ENCODE measurements around the gene DRGX. TPM values are rescaled to one million over a fixed set of nuclear protein-coding genes. Genes with fewer than 3 reads are reported as not detected.

DRGX gene
- total and polyA plus RNA-seq, 2 donors (not counting 1 experiment from before 2014, with no cell fraction given), result not detected

- no peak overlapping the region for H3K4me3 ChIP-seq (ENCODE audit: control extremely low read depth in 1 of 5, extremely low read depth in 1 of 5, insufficient read depth in 1 of 5, low read depth in 2 of 5, low read length in 4 of 5)
- no peaks in the 10 kb centered on the region for H3K79me2 ChIP-seq (ENCODE audit: control insufficient read depth, insufficient read depth, low read length)
- TF ChIP-seq CTCF (IDR thresholded peaks at IDR 0.05) (no peak), EZH2 (IDR thresholded peaks at IDR 0.05; ENCODE audit: borderline replicate concordance, insufficient read depth, low read depth, low read length, poor library complexity, severe bottlenecking) (no peak)
- no peak for ATAC-seq (ENCODE audit: low read depth)
- Mint-ChIP-seq H3K9me3 (ENCODE audit: insufficient read depth) (no peaks in the 10 kb centered on the region), H3K4me1 (no peaks in the 10 kb centered on the region), H3K4me3 (no peak overlapping the region), H3K27me3 (peaks cover 9% of the 10 kb centered on the region), H3K27ac (no peak overlapping the region)
- POLR2A ChIA-PET, result no interaction called here
- H3K36me3 ChIP-seq (replicated peaks in 1 of 2; ENCODE audit: control extremely low read depth in 1 of 2, control insufficient read depth in 1 of 2, extremely low read depth in 1 of 2, insufficient read depth in 2 of 2, low read length in 1 of 2), result no peaks in the 10 kb centered on the region
- H3K4me1 ChIP-seq (ENCODE audit: control insufficient read depth in 2 of 2, insufficient read depth in 2 of 2, low read length in 2 of 2), result no peaks in the 10 kb centered on the region
- H4K20me1 ChIP-seq (ENCODE audit: control insufficient read depth, insufficient read depth, low read length, poor library complexity, severe bottlenecking), result no peaks in the 10 kb centered on the region
- no peaks in the 10 kb centered on the region for H3K27me3 ChIP-seq (replicated peaks in 1 of 4; ENCODE audit: control extremely low read depth in 1 of 4, control insufficient read depth in 3 of 4, insufficient read depth in 4 of 4, low read length in 3 of 4)
- DNase-seq, result no peak
- H3K9me3 ChIP-seq (ENCODE audit: control extremely low read depth in 1 of 3, control insufficient read depth in 2 of 3, insufficient read depth in 1 of 3, low read length in 2 of 3), result no peaks in the 10 kb centered on the region
- intact Hi-C loops (cut with micrococcal nuclease), result no loop called here
- no peak overlapping the region for H3K9ac ChIP-seq (ENCODE audit: low read length)
- no peak overlapping the region for H3K4me2 ChIP-seq (replicated peaks; ENCODE audit: low read depth, low read length, poor library complexity, severe bottlenecking)
- H3K27ac ChIP-seq (ENCODE audit: low read length in 2 of 2), result no peak overlapping the region
- 100% methylated on average over 1 of the region's 4 CpGs for WGBS (ENCODE audit: insufficient coverage)
- CTCF ChIA-PET, result no interaction called here
- H2AFZ ChIP-seq (ENCODE audit: insufficient read depth, low read depth, low read length, poor library complexity, severe bottlenecking), result no peak overlapping the region
Observed at GRCh38 chr10:49329146-49329505, 66.8 kb downstream of the DRGX start.

DNA sequence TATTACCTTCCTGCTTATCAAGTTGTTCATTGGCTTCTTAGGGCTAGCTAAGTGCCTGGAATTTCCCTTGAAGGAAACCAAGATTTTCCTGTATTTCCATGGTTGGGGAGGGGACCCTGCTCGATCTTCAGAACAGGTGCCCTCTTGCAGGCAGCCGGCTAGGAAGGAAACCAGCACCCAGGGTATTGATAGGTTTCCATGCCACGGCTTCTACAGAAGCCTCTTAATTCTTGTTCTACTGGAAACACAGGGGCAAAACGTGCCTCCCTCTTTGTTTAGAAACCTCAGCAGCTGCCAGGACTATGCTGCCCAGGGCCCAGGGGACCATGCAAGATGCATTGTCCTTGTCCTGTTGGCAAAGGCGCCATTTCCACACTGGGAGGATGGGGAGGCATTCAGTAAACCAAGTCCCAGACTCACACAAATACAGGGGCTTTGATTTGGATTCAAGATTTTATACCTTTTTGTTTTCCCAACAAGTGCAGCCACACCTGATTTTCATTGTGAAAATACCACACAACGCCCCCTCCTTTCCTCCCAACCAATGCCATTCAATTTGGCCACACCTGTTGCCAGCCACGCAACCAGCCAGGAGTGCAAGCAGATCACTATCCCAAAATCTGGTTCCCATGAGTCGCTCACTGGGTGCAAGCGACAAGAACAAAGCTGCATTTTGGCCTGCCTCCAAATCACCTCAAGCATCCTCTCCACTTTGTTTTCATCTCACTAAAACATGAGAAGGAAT is 67.3 kb downstream of the DRGX start:
- no peak overlapping the region for H3K27ac ChIP-seq (ENCODE audit: low read length in 2 of 2)
- DNase-seq, result no peak
- WGBS (ENCODE audit: insufficient coverage), result 95% methylated on average over 7 of the region's 9 CpGs

More for the DNA sequence above, 67.3 kb downstream of the DRGX start:
- Histone ChIP-seq H3K4me3 (ENCODE audit: control extremely low read depth in 1 of 5, extremely low read depth in 1 of 5, insufficient read depth in 1 of 5, low read depth in 2 of 5, low read length in 4 of 5) (no peak overlapping the region), H2AFZ (ENCODE audit: insufficient read depth, low read depth, low read length, poor library complexity, severe bottlenecking) (no peak overlapping the region), H3K79me2 (ENCODE audit: control insufficient read depth, insufficient read depth, low read length) (no peaks in the 10 kb centered on the region), H3K9me3 (ENCODE audit: control extremely low read depth in 1 of 3, control insufficient read depth in 2 of 3, insufficient read depth in 1 of 3, low read length in 2 of 3) (no peaks in the 10 kb centered on the region), H3K4me2 (replicated peaks; ENCODE audit: low read depth, low read length, poor library complexity, severe bottlenecking) (no peak overlapping the region), H3K4me1 (ENCODE audit: control insufficient read depth in 2 of 2, insufficient read depth in 2 of 2, low read length in 2 of 2) (no peaks in the 10 kb centered on the region), H3K9ac (ENCODE audit: low read length) (no peak overlapping the region), H4K20me1 (ENCODE audit: control insufficient read depth, insufficient read depth, low read length, poor library complexity, severe bottlenecking) (no peaks in the 10 kb centered on the region), H3K27me3 (replicated peaks in 1 of 4; ENCODE audit: control extremely low read depth in 1 of 4, control insufficient read depth in 3 of 4, insufficient read depth in 4 of 4, low read length in 3 of 4) (no peaks in the 10 kb centered on the region), H3K36me3 (replicated peaks in 1 of 2; ENCODE audit: control extremely low read depth in 1 of 2, control insufficient read depth in 1 of 2, extremely low read depth in 1 of 2, insufficient read depth in 2 of 2, low read length in 1 of 2) (no peaks in the 10 kb centered on the region)
- H3K9me3 Mint-ChIP-seq (ENCODE audit: insufficient read depth), result no peaks in the 10 kb centered on the region
- no peaks in the 10 kb centered on the region for H3K4me1 Mint-ChIP-seq
- intact Hi-C loops (cut with micrococcal nuclease), result no loop called here
- TF ChIP-seq EZH2 (IDR thresholded peaks at IDR 0.05; ENCODE audit: borderline replicate concordance, insufficient read depth, low read depth, low read length, poor library complexity, severe bottlenecking) (no peak), CTCF (IDR thresholded peaks at IDR 0.05) (no peak)
- ATAC-seq (ENCODE audit: low read depth), result no peak
- H3K27ac Mint-ChIP-seq, result no peak overlapping the region
- no peak overlapping the region for H3K4me3 Mint-ChIP-seq
- POLR2A ChIA-PET, result no interaction called here
- peaks cover 12% of the 10 kb centered on the region for H3K27me3 Mint-ChIP-seq
- CTCF ChIA-PET, result no interaction called here

Data from B cell (primary cell).